ENCODE data around the gene MYO1E.

GRCh38 chr15:59154243-59154642 lies 218.4 kb downstream of the MYO1E start:
- no peak for TF ChIP-seq POLR2AphosphoS5 (IDR thresholded peaks at IDR 0.05)
- TF ChIP-seq CTCF (IDR thresholded peaks at IDR 0.05): no peak
- TF ChIP-seq EP300 (IDR thresholded peaks at IDR 0.05; ENCODE audit: low read depth): no peak

Data from transverse colon (tissue), 4 donors.